Activated CD4-positive, alpha-beta T cell treated with anti-CD3 and anti-CD28 coated beads, Interleukin-2, Interleukin-4, amounts not matched to agents 100 ng/mL and 50 ng/mL, durations not matched to agents 16 hours and 8 hours (primary cell): ENCODE measurements around the gene NR4A3.
A peak's percentile ranks its signal among the peaks of the same experiment; 100 is the strongest.
"Not testable (repeated sequence)": the region's sequence is repeated elsewhere in the genome, so short reads cannot be mapped to it uniquely, and the experiment has no call there.

ENCODE experiments used
- DNase-seq: peaks from one replicate; pipeline ENCODE4 v3.0.0-alpha.2; 2020; ENCODE audit warnings: low spot score

NR4A3 gene

GRCh38 chr9:99834474-99834873, 12.8 kb downstream of the NR4A3 start:
- no peak for DNase-seq

GRCh38 chr9:99835142-99835541, 13.5 kb downstream of the NR4A3 start:
- DNase-seq = no peak

- DNase-seq = no peak
These were observed 13.9 kb downstream of the NR4A3 start for GRCh38 chr9:99835581-99835980.

- DNase-seq = no peak
These were observed 18.4 kb downstream of the NR4A3 start for GRCh38 chr9:99840072-99840471.

- DNase-seq = no peak
These were observed 23.4 kb downstream of the NR4A3 start for GRCh38 chr9:99845063-99845462.

GRCh38 chr9:99848447-99848846, 26.8 kb downstream of the NR4A3 start:
- DNase-seq = no peak

GRCh38 chr9:99850736-99851499, 29.2 kb downstream of the NR4A3 start:
- no peak for DNase-seq

GRCh38 chr9:99851500-99851822, 29.8 kb downstream of the NR4A3 start:
- DNase-seq = peak; percentile 82

- no peak for DNase-seq
These were observed 30.9 kb downstream of the NR4A3 start for GRCh38 chr9:99852617-99853016.

- no peak for DNase-seq
These were observed 33.9 kb downstream of the NR4A3 start for GRCh38 chr9:99855467-99856176.

- DNase-seq = not testable (repeated sequence)
These were observed 35.9 kb downstream of the NR4A3 start for GRCh38 chr9:99857576-99857975.

GRCh38 chr9:99858087-99858486, 36.4 kb downstream of the NR4A3 start:
- DNase-seq = no peak

GRCh38 chr9:99859243-99859980, 37.7 kb downstream of the NR4A3 start:
- DNase-seq = no peak

- no peak for DNase-seq
These were observed 38.6 kb downstream of the NR4A3 start for GRCh38 chr9:99860266-99860665.

GRCh38 chr9:99863955-99864354, 42.3 kb downstream of the NR4A3 start:
- no peak for DNase-seq

- DNase-seq = no peak
These were observed 44.7 kb downstream of the NR4A3 start for GRCh38 chr9:99866398-99866797.

- DNase-seq = peak; percentile 39
These were observed 45.9 kb downstream of the NR4A3 start for GRCh38 chr9:99867536-99867935.

GRCh38 chr9:99867968-99868367, 46.3 kb downstream of the NR4A3 start:
- DNase-seq = peak; percentile 70

GRCh38 chr9:99868845-99869244, 47.2 kb downstream of the NR4A3 start:
- DNase-seq = peak; percentile 62

GRCh38 chr9:99870126-99870525, 48.4 kb downstream of the NR4A3 start:
- no peak for DNase-seq

GRCh38 chr9:99873531-99873930, 51.8 kb downstream of the NR4A3 start:
- DNase-seq = no peak

GRCh38 chr9:99873943-99874584, 52.4 kb downstream of the NR4A3 start:
- DNase-seq = no peak

- DNase-seq = no peak
These were observed 54.5 kb downstream of the NR4A3 start for GRCh38 chr9:99876190-99876589.
